HG02852 (cell line): Measurements from ENCODE around the gene GNPTG.

Source experiments
- ATAC-seq: cut with Tn5 transposase; IDR thresholded peaks from one replicate; pipeline ENCODE4 v1.9.1; 2021; ENCODE audit warnings: mild to moderate bottlenecking, moderate library complexity; ENCODE audit not compliant: unreplicated experiment

GNPTG gene

GRCh38 chr16:1351582-1352362 lies at the start of gene GNPTG, which contains the start of gene TSR3:
Gene GNPTG (plus strand): TSS chr16:1351931. CDS start chr16:1351966, 35 bp downstream.
Gene TSR3 (minus strand): TSS chr16:1351878. CDS start chr16:1351804, 74 bp downstream.
- peak; percentile 60 for ATAC-seq

- no peak for ATAC-seq
Measured at GRCh38 chr16:1305823-1306222, 45.9 kb upstream of the GNPTG start.

DNA sequence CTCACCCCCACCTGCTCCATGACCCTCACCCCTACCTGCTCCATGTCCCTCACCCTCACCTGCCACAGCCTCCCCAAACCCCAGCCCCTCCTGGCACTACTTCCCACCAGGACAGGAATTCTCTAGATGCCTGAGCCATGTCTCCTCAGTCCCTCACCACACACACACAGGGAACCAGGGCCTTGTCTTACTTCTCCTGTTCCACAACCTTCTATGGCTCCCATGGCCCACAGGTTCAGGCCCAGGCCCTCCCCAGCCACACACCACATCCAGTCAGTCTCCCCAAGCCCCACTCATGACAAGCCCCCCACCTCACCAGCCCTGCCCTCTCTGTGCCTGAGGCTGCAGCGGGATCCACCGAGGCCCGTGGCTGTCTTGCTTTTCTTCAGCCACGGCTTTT lies 45.4 kb upstream of the GNPTG start:
- ATAC-seq: no peak

DNA sequence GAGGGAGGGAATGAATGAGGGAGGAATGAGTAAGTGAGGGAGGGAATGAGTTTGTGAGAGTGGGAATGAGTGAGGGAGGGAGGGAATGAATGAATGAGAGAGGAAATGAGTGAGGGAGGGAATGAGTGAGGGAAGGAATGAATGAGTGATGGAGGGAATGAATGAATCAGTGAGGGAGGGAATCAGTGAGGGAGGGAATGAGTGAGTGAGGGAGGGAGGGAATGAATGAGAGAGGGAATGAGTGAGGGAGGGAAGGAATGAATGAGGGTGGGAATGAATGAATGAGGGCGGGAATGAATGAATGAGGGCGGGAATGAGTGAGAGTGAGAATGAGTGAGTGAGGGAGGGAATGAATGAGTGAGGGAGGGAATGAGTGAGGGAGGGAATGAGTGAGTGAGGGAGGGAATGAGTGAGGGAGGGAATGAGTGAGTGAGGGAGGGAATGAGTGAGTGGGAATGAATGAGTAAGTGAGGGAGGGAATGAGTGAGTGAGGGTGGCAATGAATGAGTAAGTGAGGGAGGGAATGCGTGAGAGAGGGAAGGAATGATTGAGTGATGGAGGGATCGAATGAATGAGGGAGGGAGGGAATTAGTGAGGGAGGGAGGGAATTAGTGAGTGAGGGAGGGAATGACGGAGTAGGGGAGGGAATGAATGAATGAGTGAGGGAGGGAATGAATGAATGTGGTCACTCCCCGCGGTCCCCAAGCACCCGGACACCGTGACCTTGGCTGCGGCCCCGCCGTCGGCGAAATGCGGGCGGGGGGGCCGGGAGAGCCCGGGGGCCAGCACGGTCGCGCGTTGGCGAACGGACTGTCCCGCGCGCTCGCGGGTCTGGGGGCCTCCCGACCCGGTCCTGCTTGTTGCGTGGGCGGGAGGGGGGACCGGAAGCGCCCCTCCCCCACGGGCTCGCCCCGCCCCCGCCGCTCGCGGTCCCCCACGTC lies 43.4 kb upstream of the GNPTG start:
- peak; percentile 9 for ATAC-seq

DNA sequence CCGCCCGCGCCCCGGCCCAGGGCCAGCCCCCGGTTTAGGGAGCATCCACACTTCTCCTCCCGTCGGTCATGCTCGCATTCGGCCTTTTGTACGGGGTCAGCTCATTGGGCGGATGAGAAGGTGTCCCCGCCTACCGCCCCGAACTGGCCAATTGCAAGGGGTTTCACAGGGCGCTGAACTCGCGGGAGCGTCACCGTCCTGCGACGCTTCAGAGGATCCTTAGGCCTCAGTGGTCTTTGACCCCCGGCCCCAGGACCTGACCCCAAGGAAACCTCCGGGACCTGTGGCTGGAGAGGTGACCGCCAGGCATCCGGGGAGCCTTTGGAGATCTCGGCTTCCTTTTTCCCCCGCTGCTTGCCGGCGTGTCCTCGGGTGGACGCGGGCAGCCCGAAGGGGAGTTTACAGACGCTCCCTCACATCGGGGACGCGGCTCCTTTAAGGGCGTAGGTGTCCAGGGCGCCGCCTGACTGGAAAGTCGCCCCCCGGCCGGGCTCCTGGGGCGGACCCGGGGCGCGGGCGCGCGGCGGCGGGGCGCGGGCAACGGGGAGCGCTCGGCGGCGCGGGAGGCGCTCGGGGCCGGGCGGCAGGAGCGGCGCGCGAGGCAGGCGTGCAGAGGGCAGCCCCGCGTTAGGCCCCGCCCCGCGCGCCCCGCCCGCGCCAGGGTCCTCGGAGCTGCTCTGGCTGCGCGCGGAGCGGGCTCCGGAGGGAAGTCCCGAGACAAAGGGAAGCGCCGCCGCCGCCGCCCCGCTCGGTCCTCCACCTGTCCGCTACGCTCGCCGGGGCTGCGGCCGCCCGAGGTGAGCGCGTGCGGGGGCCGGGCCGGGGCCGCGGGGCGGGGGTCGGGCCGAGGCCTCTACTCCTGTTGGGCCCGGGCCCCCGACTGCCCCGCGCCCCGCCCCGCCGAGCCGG lies 42.5 kb upstream of the GNPTG start, which contains the start of gene UBE2I:
UBE2I (plus strand) TSS at position 660 of the 909 bp plus-strand sequence. CDS start 4,395 bp downstream, outside the sequence.
- peak; percentile 51 for ATAC-seq

GRCh38 chr16:1309888-1310831 lies 41.6 kb upstream of the GNPTG start:
- ATAC-seq: peak; percentile 19

- no peak for ATAC-seq
Measured at GRCh38 chr16:1310832-1311200, 40.9 kb upstream of the GNPTG start.

- no peak for ATAC-seq
Measured at GRCh38 chr16:1311212-1311737, 40.5 kb upstream of the GNPTG start.

GRCh38 chr16:1311738-1312466 lies 39.8 kb upstream of the GNPTG start:
- ATAC-seq: no peak

GRCh38 chr16:1312467-1312816 lies 39.3 kb upstream of the GNPTG start:
- ATAC-seq: no peak

DNA sequence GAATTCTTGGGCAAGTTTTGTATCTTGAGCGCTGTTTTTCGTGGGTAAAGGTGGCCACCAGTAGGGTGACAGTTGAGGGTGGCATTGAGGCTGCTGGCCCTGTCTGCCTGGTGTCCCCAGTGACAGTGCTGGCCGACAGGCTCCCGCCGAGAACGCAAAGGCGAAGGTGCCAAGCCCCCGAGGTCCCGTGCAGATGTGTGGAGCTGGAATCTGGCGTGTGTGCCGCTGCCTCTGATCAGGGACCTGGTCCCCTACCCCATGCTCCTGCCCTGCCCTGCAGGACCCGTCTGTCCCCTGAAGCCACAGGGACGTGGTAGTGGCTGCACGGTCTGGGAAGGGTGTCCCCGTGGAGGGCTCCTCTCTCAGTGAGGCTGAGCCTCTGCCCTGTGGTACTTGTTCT lies 38.8 kb upstream of the GNPTG start:
- no peak for ATAC-seq

DNA sequence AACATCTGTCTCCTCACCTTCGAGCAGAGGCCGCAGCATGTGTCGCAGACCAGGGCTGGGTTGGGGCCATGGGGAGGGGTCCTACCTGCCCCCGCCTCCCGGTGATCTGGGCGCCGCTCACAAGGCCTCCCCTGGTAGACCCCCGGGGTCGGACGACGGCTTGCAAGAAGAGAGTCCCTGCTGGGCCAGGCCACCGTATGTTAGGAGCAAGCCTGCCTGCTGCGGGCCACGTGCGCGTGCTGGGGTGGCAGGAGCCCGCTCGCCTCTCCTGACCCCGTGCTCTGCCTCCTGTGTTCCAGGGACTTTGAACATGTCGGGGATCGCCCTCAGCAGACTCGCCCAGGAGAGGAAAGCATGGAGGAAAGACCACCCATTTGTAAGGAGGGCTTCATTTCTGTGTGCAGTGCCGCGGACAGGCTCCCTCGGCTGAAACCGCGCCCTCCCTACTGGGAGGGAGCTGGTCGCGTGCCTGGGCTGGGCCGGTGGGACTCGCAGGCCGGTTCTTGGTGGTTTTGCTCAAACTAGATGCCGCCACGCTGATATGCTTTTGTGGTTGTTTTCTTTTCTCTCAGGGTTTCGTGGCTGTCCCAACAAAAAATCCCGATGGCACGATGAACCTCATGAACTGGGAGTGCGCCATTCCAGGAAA lies 37.9 kb upstream of the GNPTG start:
- ATAC-seq: no peak

DNA sequence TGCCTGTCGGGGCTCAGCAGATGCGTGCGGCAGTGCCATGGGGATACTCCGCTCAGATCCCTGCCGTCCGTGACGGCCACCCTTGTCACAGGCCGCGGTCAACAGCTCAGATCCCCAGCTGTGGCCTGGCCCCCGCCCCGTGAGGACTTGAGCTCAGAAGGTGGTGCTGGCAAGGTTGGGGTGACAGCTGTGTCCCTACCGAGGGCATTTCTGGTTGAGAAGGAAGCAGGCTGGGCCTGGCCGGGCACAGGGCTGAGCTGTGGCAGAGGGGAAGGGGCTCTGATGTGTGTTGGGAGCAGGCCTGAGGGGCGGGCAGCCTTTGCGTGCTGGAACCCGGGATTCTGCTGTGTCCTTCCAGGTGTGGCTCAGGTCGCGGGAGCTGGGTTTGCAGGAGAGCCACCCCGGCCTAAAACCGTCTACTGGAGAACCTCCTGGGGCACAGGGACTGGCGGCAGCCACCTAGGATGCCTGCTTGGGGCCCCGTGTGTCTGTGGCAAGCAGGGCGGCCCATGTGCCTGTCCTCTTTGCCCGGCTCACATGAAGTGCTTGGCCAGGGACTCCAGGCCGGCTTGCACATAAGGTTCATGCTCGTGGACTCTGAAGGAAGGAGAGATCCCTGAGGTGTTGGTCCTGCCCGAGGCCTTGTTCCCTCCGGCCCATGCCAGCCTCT lies 37.2 kb upstream of the GNPTG start:
- ATAC-seq: no peak

DNA sequence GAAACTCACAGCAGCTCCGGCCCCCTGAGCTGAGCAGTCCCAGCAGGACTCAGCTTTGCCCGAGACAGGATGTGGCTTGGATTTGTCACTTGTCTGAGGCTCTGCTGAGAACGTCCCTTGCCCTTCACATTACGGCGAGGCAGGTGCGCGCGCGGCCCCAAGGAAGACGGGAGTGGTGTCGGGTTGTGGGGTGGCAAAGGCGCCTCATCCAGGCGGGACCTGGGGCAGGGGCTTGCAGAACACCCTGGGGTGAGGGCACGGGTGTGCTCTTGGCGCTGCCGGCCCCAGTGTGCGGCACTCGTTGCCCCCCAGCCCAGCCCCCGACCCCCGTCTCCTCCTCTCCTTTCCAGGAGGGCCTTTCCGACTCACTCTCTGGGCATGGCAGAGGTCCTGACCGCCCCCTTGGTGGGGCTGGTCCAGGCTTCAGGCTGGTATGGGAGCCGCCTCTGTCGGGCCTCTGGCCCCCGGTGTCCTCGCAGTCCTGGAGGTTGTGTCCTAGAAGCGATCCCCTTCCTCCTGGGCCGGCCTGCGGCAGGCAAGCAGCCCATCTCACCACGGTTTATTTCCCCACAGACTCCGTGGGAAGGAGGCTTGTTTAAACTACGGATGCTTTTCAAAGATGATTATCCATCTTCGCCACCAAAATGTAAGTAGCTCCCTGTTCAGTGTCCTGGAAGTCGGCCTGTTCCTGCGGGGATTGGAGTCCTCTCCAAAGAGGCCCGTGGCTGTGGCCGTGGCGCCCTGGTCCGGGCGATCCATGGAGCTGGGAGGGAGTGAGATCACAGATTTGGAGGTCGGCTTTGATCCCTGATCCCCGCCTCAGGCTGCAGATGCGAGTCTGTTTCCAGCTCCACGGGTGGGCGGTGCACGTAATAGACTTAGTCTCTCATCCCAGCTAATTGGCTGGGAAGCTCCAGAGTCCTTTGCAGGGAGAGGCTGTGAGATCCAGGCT lies 36.4 kb upstream of the GNPTG start:
- ATAC-seq: no peak

GRCh38 chr16:1316033-1316405 lies 35.7 kb upstream of the GNPTG start:
- ATAC-seq: no peak

DNA sequence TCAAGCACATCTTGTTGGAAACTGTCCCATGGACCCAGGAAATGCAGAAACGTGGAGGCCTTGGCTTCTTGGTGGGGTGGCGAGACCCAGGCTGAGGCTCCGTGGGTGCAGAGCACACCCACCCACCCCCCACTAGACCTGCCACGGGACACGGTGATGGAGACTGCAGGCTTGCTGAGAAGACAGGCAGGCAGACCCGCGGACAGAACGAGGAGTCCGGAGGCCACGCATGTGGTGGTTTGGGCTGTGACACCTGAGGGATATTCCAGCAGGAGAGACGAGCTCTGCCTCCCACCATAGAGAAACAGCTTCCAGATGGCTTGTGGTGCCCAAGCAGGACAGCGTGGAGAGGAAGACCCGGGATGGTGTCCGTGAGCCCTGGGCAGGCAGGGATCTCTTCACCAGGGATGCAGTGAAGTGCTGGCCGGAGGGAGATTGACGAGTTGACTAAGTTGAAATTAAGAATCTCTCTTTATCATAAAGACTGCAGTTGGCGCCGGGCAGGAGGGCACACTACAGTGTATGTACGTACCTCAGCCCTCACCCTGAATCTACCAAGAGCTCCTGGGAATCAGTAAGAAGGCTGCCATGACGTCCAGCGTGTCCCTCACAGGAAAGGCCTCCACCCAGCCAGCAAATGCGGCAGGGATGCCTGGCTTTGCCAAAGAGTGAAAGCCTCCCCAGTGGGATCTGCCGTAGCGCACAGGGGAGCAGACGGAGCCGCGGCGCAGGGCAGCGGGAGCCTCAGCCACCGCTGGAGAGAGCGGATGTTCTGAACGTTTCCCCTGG lies 34.1 kb upstream of the GNPTG start:
- ATAC-seq: no peak
